ENCODE data around the gene STAT4. TPM values are rescaled to one million over a fixed set of nuclear protein-coding genes. Genes with fewer than 3 reads are reported as not detected.
"Not testable (repeated sequence)": the region's sequence is repeated elsewhere in the genome, so short reads cannot be mapped to it uniquely, and the experiment has no call there.

Gene STAT4
- polyA plus RNA-seq, 1 donor: 1.5 TPM

- no peak for DNase-seq
These were observed 137.7 kb downstream of the STAT4 start for GRCh38 chr2:191012845-191013681.

GRCh38 chr2:191012346-191012745, 138.4 kb downstream of the STAT4 start:
- no peak for DNase-seq

- DNase-seq: no peak
These were observed 139.6 kb downstream of the STAT4 start for GRCh38 chr2:191010887-191011885.

- DNase-seq: no peak
These were observed 141.0 kb downstream of the STAT4 start for GRCh38 chr2:191009541-191010374.

GRCh38 chr2:191008286-191008685, 142.5 kb downstream of the STAT4 start:
- DNase-seq: no peak

- DNase-seq: no peak
These were observed 143.6 kb downstream of the STAT4 start for GRCh38 chr2:191006997-191007783.

- DNase-seq: no peak
These were observed 144.5 kb downstream of the STAT4 start for GRCh38 chr2:191006297-191006696.

GRCh38 chr2:191003405-191004309, 147.1 kb downstream of the STAT4 start:
- no peak for DNase-seq

- DNase-seq: no peak
These were observed 149.2 kb downstream of the STAT4 start for GRCh38 chr2:191001624-191002023.

- DNase-seq: no peak
These were observed 149.8 kb downstream of the STAT4 start for GRCh38 chr2:191001032-191001431.

- DNase-seq: no peak
These were observed 150.7 kb downstream of the STAT4 start for GRCh38 chr2:190999949-191000665.

GRCh38 chr2:190999058-190999457, 151.7 kb downstream of the STAT4 start:
- DNase-seq: no peak

GRCh38 chr2:190997526-190998113, 153.2 kb downstream of the STAT4 start:
- no peak for DNase-seq

- no peak for DNase-seq
These were observed 153.8 kb downstream of the STAT4 start for GRCh38 chr2:190996947-190997346.

GRCh38 chr2:190996338-190996946, 154.4 kb downstream of the STAT4 start:
- DNase-seq: no peak

GRCh38 chr2:190995315-190995714, 155.5 kb downstream of the STAT4 start:
- not testable (repeated sequence) for DNase-seq

- DNase-seq: no peak
These were observed 156.6 kb downstream of the STAT4 start for GRCh38 chr2:190994148-190994547.

GRCh38 chr2:190993292-190993643, 157.5 kb downstream of the STAT4 start:
- no peak for DNase-seq

GRCh38 chr2:190990132-190990531, 160.7 kb downstream of the STAT4 start:
- DNase-seq: no peak

Measured in hindlimb muscle (tissue), 1 donor.